ENCODE results near the gene PASK.
"Not testable (repeated sequence)": the region's sequence is repeated elsewhere in the genome, so short reads cannot be mapped to it uniquely, and the experiment has no call there.

PASK gene

DNA sequence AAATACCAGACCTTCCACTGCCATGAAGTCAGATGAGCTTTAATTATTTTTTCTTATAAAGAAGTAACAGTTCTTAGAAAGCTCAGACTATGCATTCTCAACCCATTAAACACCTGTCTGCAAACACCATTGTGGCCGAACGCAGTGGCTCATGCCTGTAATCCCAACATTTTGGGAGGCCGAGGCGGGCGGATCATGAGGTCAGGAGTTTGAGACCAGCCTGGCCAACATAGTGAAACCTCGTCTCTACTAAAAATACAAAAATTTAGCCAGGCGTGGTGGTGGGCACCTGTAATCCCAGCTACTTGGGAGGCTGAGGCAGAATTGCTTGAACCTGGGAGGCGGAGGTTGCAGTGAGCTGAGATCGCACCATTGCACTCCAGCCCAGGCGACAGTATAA lies 44.7 kb downstream of the PASK start:
- not testable (repeated sequence) for DNase-seq (ENCODE audit: low read depth)

DNA sequence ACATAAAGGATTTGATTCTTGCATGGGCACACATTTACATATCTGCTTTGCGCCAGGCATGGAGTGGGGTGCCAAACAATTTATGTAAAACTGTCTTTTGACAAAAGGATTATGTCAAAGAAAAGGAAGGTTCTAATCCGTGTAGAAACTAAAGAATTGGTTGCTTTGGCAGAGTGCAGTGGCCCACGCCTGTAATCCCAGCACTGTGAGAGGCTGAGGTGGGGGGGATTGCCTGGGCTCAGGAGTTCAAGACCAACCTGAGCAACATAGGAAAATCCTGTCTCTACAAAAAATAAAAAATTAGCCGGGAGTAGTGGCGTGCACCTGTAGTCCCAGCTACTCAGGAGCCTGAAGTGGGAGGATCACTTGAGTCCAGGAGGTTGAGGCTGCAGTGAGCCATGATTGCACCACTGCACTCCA lies 46.1 kb downstream of the PASK start:
- DNase-seq (ENCODE audit: low read depth) = no peak

DNA sequence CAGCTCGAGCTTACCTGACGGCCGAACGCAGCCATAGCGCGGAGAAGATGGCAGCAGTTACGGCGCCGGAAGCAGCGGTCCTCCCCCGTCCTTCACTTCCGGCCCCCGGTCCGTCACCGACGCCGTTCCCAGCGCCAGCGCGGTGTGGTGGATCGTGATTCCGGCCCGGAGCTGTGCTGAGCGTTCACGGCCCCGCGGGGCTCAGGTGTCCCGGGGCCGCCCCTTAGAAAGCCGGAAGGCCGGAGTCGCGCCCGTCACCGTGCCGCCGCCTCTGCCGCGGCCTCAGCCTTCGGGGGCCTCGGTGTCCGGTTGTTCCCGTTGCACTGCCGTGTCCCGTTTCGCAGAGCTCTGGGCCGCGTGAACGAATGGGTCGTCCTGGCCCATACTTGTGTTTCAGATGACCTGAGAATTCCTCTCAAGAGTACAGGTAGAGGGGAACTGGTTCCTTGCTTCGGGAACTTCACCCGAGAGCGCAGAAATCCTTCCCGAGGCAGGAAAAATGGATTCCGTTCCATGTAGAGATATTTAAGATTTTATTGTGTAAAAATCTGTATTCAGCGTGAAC lies 47.0 kb downstream of the PASK start, which contains the start of gene MTERF4:
Gene MTERF4 (minus strand): TSS at position 49 of the 565 bp plus-strand sequence. CDS start 14 bp downstream, at position 35.
- DNase-seq (ENCODE audit: low read depth) = peak; percentile 85

DNA sequence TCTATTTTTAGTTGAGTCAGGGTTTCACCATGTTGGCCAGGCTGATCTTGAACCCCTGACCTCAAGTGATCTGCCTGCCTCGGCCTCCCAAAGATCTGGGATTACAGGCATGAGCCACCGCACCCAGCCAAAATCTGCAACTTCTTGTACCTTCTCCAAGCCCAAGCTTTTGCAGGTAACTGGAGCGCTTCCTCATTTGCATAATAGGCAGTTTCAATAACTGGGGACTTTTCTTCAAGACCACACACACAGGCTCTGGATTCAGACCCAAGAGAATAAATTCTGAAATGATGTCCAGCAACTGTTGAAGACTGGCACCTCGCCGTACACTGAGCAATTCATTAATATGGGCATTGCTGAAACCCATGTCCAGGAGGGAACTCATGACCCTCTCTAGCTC lies 50.0 kb downstream of the PASK start:
- no peak for DNase-seq (ENCODE audit: low read depth)

DNA sequence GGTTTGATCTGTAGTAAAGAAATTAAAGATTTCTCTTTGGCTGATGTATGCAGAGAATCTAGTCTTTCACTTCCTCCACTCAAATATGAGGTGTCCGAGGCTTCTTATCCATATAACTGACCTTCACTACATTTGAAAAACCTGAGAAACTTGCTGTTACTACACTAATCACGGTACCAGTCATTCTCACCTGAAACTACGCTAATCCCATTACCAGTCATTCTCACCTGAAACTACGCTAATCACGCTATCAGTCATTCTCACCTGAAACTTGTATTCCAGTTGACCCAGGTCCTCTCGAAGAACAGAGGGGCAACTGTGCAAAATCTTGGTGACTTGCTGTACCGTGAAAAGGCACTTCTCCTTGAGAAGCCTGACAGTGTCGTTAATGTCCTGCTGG lies 52.3 kb downstream of the PASK start:
- no peak for DNase-seq (ENCODE audit: low read depth)

DNA sequence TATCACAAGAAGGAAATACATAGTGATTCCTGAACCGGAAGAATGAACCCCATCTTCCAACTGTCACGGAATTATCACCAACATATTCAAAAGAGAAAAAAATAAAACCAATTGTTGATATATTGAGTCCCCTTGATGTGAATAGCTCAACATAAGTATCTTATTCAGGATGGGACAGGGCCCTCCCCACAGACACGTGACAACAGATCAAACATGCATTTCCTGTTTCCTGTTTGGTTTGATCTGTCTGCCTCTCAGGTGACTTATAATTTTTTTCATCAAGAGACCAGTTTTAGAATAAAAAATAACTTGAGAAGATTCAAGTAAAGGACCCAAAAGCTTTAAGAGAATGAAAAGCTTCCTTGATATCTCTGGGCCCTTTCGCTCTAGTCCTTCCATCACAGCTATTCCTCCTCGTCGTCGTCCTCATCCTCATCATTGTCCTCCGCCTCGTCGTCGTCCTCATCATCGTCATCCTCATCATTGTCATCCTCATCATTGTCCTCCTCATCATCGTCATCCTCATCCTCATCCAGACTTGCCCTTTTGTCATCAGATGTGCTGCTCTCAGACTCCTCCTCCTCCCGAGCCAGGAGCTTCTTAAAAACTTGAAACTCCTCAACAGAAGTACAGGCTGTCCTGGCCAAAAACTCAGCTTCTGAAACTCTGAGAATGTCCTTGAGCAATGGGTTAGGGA lies 53.5 kb downstream of the PASK start:
- DNase-seq (ENCODE audit: low read depth) = peak; percentile 43

DNA sequence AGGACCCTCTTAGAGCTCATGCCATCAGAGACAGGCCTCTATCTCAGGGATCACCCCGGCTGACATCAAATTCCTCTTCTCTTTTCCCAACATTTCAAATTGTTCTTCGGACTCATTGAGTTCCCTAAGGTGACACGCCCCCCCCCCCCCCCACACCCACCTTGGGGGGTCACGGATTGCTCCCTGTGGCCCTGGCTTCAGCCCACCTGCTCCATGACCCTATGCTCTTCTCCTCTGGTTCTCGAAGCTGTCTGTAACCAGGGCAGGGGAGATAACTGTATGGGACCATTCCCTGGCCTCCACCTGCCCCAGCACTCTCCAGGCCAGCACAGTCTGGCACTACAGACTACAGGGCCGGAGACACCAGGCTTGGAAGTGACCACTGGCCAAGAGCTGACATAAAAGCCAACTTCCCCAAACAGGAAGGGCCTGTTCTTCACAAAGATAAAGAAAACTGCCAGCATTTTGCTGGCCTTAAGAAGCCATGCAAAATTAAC lies 54.3 kb downstream of the PASK start:
- DNase-seq (ENCODE audit: low read depth) = no peak

DNA sequence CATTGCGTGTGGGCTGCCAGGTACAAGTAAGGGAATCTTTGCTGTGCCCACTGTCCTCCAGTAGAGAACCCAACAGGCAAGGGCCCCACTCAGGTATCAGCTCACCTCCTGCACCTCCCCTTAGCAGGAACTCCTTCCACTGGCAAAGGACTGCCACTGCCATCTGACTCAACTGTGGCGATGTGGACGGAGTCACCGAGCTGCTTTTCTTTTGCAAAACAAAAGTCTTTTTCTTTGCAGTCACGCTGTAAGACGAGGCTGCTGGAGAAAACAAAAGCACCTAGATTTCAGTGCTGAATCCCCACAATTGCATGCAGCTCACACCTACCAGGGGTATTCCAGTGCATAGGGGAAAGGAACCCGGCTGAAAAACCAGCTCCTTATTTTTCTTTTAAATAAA lies 55.1 kb downstream of the PASK start:
- no peak for DNase-seq (ENCODE audit: low read depth)

DNA sequence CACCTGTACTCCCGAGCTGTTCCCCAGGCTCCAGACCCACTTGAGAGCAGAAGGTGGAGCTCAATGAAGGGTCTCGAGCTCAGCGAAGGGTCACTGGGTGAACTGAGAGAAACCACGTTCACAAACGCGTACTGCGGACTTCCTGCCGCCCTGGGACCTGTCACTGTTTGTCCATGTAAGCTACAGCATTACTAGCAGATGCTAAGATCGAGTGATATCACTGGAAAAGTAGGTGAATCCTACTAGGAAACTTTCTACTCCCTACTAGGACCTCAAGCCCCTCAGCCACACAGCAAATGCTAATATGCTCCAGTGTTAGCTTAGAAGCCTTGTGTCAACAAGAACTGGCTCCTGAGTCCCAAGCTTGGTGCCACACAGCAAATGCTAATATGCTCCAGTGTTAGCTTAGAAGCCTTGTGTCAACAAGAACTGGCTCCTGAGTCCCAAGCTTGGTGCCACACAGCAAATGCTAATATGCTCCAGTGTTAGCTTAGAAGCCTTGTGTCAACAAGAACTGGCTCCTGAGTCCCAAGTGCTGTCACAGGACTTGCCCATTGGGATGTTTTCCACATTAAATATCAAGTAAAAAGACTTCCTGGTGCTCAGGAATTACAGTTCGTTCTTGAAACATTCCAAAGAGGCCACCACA lies 56.0 kb downstream of the PASK start:
- not testable (repeated sequence) for DNase-seq (ENCODE audit: low read depth)

DNA sequence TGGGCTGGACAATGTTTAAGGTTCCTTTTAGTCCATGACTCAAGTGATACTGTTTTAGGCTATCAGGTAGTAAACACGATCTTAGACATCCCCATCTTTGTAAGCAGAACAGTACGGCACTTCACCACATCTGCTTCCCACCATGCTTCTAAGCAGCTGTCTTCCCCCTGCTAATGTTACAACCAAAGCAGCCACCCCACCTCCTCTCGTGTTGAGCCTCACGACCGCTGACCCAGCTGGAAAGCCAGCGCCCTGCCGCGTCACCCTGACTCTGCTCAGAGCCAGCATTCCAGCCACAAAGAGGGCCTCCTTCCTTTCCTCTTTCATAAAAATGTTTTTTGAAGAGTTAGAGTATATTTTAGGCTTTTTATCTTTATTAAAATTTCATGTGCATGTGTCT lies 56.6 kb downstream of the PASK start:
- no peak for DNase-seq (ENCODE audit: low read depth)

DNA sequence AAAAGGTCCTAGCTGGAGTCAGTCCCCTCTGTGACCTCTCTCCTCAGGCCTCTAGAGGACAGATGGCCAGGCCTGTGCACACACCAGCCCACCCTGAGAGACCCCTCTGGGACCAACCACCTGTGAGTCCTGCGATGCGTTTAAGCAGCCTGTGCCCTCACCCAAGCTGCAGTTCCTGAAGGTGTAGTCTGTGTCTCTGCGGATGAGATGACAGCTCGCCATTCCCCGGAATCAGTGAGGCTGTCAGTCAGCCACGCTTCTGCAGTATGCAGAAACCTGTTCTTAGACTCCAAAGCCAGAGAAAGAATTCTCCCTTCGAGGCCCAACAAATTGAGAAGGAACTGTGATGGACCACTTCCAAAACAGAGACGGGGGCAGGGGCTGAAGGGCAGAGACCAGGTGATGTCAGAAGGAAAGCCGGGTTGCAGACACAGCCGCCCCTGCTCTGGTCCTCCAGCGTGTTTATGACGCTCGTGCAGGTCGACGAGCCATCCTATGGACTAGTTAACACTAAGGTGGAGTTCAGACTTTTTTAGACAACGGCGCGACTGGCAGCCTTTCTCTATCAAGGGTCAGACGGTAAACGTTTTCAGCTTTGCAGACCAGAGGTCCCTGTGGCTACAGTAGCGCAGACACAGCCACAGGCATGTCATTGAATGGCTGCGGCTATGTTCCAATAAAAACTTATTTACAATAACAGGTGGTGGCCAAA lies 57.4 kb downstream of the PASK start:
- no peak for DNase-seq (ENCODE audit: low read depth)

DNA sequence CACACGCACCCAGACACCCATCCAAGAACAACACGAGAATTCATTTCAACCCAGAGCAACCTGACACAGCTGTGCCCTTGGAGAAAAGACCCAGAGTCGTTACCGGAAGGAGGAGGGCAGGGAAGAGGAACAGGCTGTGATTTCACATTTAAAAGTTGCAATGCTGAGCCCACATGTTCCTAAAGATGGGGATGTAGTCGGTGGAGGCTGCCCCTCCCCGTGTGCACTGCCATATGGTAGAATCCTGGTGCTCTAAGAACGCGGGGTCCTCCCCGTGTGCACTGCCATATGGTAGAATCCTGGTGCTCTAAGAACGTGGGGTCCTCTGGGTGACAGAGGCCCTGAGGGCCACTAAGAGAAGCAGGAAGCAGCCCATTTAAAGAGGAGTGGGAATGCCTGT lies 58.1 kb downstream of the PASK start:
- no peak for DNase-seq (ENCODE audit: low read depth)

DNA sequence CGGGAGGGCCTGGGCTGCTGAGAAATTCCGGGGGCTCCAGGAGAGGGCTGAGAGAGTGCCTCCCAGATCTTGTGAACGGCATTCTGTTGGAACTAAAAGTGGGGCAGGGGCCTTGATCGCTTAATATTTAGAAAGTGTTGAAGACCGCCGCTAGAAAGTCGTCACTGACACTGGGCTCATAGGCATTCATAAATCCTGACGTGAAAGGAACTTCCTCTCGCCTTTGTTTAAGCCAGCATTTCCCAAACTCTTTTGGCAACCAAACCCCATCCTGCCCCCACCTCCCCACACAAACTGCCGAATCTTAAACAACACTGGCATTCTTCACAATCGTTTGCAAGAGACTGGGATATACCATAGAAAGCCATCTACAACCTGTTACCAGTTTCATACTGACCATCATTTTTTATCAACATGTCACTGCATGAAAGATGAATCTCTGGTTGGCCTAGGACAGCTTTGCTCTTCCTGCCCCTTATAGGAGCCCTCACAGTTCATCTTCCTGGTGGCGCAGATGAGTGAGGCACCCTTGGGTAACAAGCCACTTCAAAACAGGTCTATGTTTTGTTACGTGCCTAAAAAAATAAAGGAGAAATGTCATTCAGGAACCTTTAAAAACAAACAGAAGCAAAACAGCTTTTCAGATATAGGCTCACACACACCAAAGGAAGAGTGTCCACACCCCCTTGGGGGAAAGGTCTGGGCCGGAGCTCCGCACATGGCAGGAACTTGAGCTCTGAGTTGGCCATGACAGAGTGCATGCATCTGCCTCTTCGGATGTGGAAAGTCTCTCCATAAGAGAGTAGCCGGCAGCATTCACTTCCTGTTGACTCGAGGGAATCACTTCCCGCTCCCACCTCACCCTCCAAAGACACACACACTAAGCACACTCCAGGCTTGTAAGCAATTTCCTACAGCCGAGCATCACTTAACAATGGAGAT lies 60.2 kb downstream of the PASK start:
- no peak for DNase-seq (ENCODE audit: low read depth)

DNA sequence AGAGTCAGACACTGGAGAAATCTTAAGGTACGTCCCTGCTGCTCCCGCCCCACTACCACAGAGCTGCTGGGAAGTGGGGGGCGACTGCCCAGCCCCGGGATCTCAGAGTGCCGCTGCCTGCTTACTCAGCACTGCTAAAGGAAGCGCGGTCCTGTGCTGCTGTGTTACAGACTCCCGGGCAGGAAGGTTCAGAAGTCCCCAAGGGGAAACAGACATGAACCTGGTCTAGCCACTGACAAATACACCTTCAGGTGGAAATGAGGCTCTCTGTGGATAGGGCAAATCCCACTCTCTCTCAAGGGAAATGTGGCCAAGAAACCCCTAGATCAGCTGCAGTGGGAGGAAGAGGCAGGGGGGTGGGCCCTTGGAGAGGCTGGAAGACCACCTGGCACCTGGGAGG lies 60.9 kb downstream of the PASK start:
- DNase-seq (ENCODE audit: low read depth) = no peak

DNA sequence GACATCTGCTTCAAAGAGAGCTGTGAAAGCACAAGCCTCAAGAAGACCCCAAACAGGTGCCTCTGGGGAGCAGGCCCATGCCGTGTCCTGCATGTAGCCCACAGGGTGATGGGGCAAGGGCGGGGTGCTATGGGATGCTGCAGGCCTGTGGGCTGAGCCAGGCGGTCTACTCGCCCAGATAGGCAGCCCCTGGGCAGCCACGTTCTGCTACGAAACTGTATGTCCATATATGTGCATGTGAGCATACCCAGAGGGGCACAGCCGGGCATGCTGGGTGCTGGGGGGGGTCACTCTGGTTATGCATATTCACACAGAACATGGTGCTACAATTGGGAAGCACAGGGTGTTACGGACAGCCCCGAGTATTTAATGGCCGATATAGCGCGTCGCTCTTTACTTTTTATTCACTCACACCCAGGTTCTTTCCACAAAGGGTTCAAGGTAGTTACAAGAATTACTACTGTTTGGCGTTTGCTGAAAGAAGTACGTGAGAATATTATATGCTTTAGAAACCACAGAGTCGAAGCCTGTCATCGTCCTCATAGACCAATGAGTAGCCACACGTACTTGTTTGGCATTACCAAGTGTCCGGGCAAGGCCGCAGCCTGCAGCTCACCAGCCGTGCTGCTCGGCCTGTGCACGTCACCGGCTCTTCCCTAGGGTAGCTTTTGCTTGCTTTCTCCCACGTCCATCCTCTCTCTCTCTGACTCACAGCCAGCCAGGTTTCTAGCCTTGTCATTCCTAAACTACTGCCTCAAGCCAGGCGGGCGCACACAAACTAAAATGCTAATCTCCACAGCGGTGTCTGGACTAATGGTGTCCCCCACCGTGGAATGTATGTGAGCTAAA lies 61.6 kb downstream of the PASK start:
- no peak for DNase-seq (ENCODE audit: low read depth)

DNA sequence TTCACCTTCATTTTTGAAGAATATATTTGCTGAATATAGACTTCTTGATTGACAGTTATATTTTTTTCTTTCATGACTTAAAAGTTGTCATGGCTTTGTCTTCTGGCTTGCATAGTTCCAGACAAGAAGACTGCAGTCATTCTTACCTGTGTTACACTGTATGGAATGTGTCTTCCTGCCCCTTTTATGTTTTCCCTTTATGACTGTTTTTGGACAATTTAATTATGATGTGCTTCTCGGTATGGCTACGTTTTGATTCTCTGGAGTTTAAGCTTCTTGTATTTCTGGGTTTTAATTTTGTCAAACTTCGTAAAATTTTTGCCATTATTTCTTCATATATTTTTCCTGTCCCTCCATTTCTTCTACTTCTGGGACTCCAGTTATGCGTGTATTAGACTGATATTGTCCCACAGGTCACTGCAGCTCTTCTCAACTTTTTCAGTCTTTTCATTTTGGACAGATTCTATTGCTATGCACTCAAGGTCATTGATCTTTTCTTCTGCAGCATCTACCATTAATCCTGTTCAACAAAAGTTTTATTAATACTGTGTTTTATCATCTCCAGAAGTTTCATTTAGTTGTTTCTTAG lies 64.3 kb downstream of the PASK start:
- no peak for DNase-seq (ENCODE audit: low read depth)

DNA sequence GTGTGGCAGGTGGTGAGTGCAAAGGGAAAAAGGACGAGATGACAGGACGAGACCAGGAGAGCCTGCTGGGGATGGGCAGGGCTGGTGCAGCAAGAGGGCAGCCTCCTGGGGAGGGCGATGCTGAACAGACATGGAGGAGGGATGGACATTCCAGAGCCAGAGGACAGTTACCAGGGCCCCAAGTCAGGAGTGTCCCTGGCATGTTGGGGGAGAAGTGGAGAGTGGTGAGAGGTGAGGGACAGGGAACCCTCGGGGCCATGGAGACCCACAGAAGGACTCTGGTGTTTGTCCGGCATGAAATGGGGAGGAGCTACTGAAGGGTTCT lies 66.2 kb downstream of the PASK start:
- DNase-seq (ENCODE audit: low read depth) = no peak

DNA sequence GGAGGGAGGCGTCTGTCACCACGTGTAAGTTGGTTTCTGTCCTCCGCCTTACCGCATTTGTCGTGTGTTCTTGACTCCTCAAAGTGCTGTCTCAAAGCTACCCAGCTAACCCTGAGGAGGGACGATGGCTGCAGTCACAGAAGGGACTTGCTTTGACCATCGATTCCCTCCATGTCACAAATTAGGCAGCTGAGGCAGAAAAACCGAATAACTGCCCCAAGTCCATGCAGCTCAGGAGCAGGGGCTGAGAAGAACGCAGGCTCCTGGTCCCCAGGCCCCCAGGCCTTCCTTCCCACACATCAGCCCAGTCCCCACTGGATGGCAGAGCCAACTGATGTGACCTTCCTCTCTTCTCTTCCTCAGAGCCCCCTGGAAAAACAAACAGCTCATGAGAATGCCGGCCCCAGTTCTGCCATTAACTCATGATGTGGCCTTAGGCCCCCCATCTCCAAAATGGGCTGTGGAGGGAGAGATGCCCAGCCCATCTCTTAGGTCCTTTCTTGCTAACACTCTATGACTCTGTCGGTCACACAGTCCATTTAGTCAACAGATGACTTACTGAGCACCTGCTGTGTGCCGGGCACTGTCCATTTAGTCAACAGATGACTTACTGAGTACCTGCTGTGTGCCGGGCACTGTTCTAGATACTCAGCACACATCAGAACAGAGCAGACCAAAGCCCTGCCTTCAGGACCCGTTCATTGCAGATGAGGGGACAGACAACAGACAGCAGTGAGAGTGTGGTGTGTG lies 66.8 kb downstream of the PASK start:
- no peak for DNase-seq (ENCODE audit: low read depth)

DNA sequence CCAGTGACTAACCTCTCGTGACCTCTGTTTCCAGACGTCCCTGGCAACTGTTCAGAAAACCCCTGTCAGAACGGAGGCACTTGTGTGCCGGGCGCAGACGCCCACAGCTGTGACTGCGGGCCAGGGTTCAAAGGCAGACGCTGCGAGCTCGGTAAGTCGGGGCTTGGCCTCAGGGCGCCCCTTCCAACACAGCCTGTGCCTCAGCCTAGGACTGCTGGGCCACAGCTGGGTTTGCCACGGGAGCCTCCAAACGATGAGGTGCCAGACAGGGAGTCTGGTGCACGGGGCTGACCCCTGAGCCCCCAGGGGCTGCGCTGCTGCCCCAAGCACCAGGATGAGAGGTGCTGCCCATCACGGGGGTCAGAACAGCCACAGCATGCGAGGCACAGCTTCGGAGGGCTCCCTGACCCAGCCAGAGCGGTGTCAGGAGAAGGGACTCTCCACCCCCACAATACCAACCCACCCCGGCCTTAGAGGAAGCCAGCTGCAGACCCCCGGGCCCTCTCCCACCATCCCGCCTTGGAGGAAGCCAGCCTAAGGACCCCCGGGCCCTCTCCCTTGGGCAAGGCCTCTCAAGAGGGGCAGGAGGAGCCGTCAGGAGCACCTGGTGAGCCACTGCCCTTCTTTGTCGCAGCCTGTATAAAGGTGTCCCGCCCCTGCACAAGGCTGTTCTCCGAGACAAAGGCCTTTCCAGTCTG lies 67.5 kb downstream of the PASK start:
- no peak for DNase-seq (ENCODE audit: low read depth)

Measured in activated T-helper 1 cell treated with Interleukin-2 at 50 U/mL for 16 hours (primary cell).